Fibroblast of pulmonary artery (primary cell): ENCODE measurements around the gene USP36.
A peak's percentile ranks its signal among the peaks of the same experiment; 100 is the strongest.

Experiments used
- DNase-seq: peaks from one replicate; pipeline ENCODE4 v3.0.0-alpha.2; 2010; ENCODE audit warnings: low read depth
- H3K4me3 ChIP-seq: replicated peaks from 2 replicates; pipeline ENCODE4 v1.5.1; 2011; ENCODE audit warnings: low read depth, mild to moderate bottlenecking, control low read depth, low read length, moderate library complexity
- TF ChIP-seq, protein P1 (sequence below): IDR thresholded peaks from 2 replicates; pipeline ENCODE4 v1.5.1; 2011; ENCODE audit warnings: mild to moderate bottlenecking, control low read depth, low read length, inconsistent platforms; ENCODE audit errors: missing control alignments

USP36 gene

DNA sequence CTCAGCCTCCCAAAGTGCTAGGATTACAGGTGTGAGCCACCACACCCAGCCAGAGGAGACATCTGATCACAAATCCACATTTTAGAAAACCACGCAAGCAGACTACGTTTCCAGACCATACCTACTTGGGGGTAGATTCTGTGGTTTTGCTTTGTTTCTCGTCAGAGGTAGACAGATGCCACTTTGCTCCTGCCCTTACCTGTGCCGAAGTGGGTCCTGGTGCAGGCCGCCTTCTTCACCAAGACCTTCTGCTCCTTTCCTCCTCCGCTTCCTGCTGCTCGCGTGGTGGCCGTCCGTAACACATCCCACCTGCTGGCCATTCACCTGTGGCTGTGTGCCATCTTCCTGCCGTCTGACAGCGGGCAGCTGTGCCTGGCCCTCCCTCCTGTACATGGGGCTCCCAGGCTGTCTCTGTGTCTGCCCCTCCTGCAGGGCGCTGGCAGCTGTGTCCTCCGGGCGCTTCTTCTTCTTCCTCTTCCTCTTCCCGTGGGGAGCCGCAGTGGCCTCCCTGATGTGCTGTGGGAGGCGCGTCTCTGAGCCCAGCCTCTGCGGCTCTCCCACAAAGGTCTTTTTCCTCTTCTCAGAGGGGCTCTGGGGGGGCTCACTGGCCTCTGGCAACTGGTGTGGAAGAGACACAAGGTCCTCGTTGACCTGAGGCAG, 37.3 kb downstream of the USP36 start:
- no peak for DNase-seq
- H3K4me3 ChIP-seq: no peak overlapping the region
- TF ChIP-seq, protein P1, sequence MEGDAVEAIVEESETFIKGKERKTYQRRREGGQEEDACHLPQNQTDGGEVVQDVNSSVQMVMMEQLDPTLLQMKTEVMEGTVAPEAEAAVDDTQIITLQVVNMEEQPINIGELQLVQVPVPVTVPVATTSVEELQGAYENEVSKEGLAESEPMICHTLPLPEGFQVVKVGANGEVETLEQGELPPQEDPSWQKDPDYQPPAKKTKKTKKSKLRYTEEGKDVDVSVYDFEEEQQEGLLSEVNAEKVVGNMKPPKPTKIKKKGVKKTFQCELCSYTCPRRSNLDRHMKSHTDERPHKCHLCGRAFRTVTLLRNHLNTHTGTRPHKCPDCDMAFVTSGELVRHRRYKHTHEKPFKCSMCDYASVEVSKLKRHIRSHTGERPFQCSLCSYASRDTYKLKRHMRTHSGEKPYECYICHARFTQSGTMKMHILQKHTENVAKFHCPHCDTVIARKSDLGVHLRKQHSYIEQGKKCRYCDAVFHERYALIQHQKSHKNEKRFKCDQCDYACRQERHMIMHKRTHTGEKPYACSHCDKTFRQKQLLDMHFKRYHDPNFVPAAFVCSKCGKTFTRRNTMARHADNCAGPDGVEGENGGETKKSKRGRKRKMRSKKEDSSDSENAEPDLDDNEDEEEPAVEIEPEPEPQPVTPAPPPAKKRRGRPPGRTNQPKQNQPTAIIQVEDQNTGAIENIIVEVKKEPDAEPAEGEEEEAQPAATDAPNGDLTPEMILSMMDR: no peak

GRCh38 chr17:78802459-78802858, 38.2 kb downstream of the USP36 start:
- TF ChIP-seq, protein P1: no peak
- no peak for DNase-seq
- no peak overlapping the region for H3K4me3 ChIP-seq

- TF ChIP-seq, protein P1: no peak
- DNase-seq: no peak
- H3K4me3 ChIP-seq: no peak overlapping the region
Measured at GRCh38 chr17:78802008-78802407, 38.6 kb downstream of the USP36 start.

- no peak for DNase-seq
- TF ChIP-seq, protein P1: no peak
Measured at GRCh38 chr17:78800132-78800931, 40.3 kb downstream of the USP36 start.

GRCh38 chr17:78798695-78799559, 41.7 kb downstream of the USP36 start:
- peak; percentile 50 for DNase-seq
- TF ChIP-seq, protein P1: peak; percentile 44

More at GRCh38 chr17:78800132-78800931, 40.3 kb downstream of the USP36 start:
- no peak overlapping the region for H3K4me3 ChIP-seq

GRCh38 chr17:78797691-78798585, 42.7 kb downstream of the USP36 start:
- TF ChIP-seq, protein P1: no peak
- H3K4me3 ChIP-seq: no peak overlapping the region
- no peak for DNase-seq

More at GRCh38 chr17:78798695-78799559, 41.7 kb downstream of the USP36 start:
- H3K4me3 ChIP-seq: no peak overlapping the region
